Activated CD8-positive, alpha-beta T cell treated with anti-CD3 and anti-CD28 coated beads for 36 hours (primary cell): ENCODE data around the gene FTSJ1. TPM values are rescaled to one million over a fixed set of nuclear protein-coding genes. Genes with fewer than 3 reads are reported as not detected.

Experiments used
- ATAC-seq: fragments of 200-7000 bp; cut with Tn5 transposase; one replicate; pipeline ENCODE4 v1.10.0; 2021; ENCODE audit warnings: mild to moderate bottlenecking, moderate library complexity
- CTCF ChIA-PET: fragments of 350-600 bp; sonication (Branson Sonifier 250); formaldehyde crosslinking; loops from one replicate; lab custom pipeline; 2021; ENCODE audit warnings: antibody characterized with exemption; lab: Charles Lee
- POLR2A ChIA-PET: fragments of 350-600 bp; sonication (Branson Sonifier 250); formaldehyde crosslinking; loops from one replicate; lab custom pipeline; 2021; ENCODE audit warnings: antibody characterized with exemption; lab: Charles Lee
- DNase-seq: peaks from one replicate; pipeline ENCODE4 v3.0.0-alpha.2; 2020
- H3K27ac Mint-ChIP-seq: one replicate; pipeline ENCODE4 v1.8.0; 2021; ENCODE audit warnings: mild to moderate bottlenecking, mixed read lengths
- H3K27me3 Mint-ChIP-seq: one replicate; pipeline ENCODE4 v1.8.0; 2021; ENCODE audit warnings: mixed read lengths
- H3K36me3 Mint-ChIP-seq: one replicate; pipeline ENCODE4 v1.8.0; 2021; ENCODE audit warnings: low read depth, mixed read lengths
- H3K4me1 Mint-ChIP-seq: one replicate; pipeline ENCODE4 v1.8.0; 2021; ENCODE audit warnings: low read depth, mixed read lengths
- H3K4me3 Mint-ChIP-seq: one replicate; pipeline ENCODE4 v1.8.0; 2021; ENCODE audit warnings: mild to moderate bottlenecking, moderate library complexity, mixed read lengths
- H3K9me3 Mint-ChIP-seq: one replicate; pipeline ENCODE4 v1.8.0; 2021; ENCODE audit warnings: mixed read lengths
- CTCF ChIP-seq: fragments of 200-600 bp; IDR thresholded peaks from one replicate; pipeline ENCODE4 v1.8.0; 2022; ENCODE audit warnings: antibody characterized with exemption, mild to moderate bottlenecking
- intact Hi-C: fragments of 100-400 bp; cut with micrococcal nuclease; formaldehyde crosslinking; loops from one replicate; pipeline ENCODE4 v1.10.0; 2022
- total RNA-seq, 2 experiments: library from RNA; stranded (reverse); gene quantifications; one replicate each; pipeline ENCODE4 v1.2.3, GENCODE V29; 2021

FTSJ1 gene
- total RNA-seq, 2 experiments from 2014 or later = 73.3 to 82.9 TPM

- H3K27ac Mint-ChIP-seq = no peak overlapping the region
- DNase-seq = peak; percentile 51
- no peak overlapping the region for H3K4me3 Mint-ChIP-seq
- ATAC-seq = no peak
- TF ChIP-seq CTCF = no peak
- H3K36me3 Mint-ChIP-seq = peaks cover 22% of the 10 kb centered on the region
- intact Hi-C loops = no loop called here
- ChIA-PET CTCF (interaction anchor here (0.7 kb wide), 1 partner anchor 19 kb away, joined by 3 read pairs; no protein-coding TSS in a partner anchor), POLR2A (interaction anchor here (1.0 kb wide), 1 partner anchor 65 kb away, joined by 3 read pairs; the partner anchor contains the start of gene TBC1D25)
- no peaks in the 10 kb centered on the region for H3K9me3 Mint-ChIP-seq
- H3K4me1 Mint-ChIP-seq = peaks cover 31% of the 10 kb centered on the region
- H3K27me3 Mint-ChIP-seq = no peaks in the 10 kb centered on the region
These were observed 1.9 kb upstream of the FTSJ1 start for GRCh38 chrX:48474127-48474526.

GRCh38 chrX:48474581-48474980, 1.4 kb upstream of the FTSJ1 start:
- TF ChIP-seq CTCF = no peak
- intact Hi-C loops = no loop called here
- POLR2A ChIA-PET = interaction anchor here (1.0 kb wide), 1 partner anchor 65 kb away, joined by 3 read pairs; the partner anchor contains the start of gene TBC1D25
- H3K27me3 Mint-ChIP-seq = no peaks in the 10 kb centered on the region
- ATAC-seq (no peak), DNase-seq (no peak)
- H3K4me3 Mint-ChIP-seq = peak overlapping the region; percentile 79
- peaks cover 24% of the 10 kb centered on the region for H3K36me3 Mint-ChIP-seq
- peaks cover 29% of the 10 kb centered on the region for H3K4me1 Mint-ChIP-seq
- H3K27ac Mint-ChIP-seq = peak overlapping the region; percentile 97
- CTCF ChIA-PET = interaction anchor here (0.7 kb wide), 1 partner anchor 18 kb away, joined by 3 read pairs; no protein-coding TSS in a partner anchor
- H3K9me3 Mint-ChIP-seq = no peaks in the 10 kb centered on the region

- intact Hi-C loops = no loop called here
- H3K4me1 Mint-ChIP-seq = peaks cover 27% of the 10 kb centered on the region
- H3K27me3 Mint-ChIP-seq = no peaks in the 10 kb centered on the region
- peak overlapping the region; percentile 79 for H3K4me3 Mint-ChIP-seq
- ATAC-seq = no peak
- ChIA-PET POLR2A (interaction anchor here (0.8 to 1.4 kb wide), 2 partner anchors 99 to 340 kb away, joined by 3 to 4 read pairs; partner anchors contain the start of gene RBM3), CTCF (no interaction called here)
- peak; percentile 29 for DNase-seq
- TF ChIP-seq CTCF = no peak
- H3K36me3 Mint-ChIP-seq = peaks cover 28% of the 10 kb centered on the region
- no peaks in the 10 kb centered on the region for H3K9me3 Mint-ChIP-seq
- peak overlapping the region; percentile 97 for H3K27ac Mint-ChIP-seq
These were observed 703 bp upstream of the FTSJ1 start for GRCh38 chrX:48475296-48475695.

GRCh38 chrX:48476919-48477318, 920 bp downstream of the FTSJ1 start:
- Mint-ChIP-seq H3K4me3 (peak overlapping the region; percentile 79), H3K9me3 (no peaks in the 10 kb centered on the region), H3K4me1 (peaks cover 33% of the 10 kb centered on the region), H3K27me3 (no peaks in the 10 kb centered on the region), H3K27ac (peak overlapping the region; percentile 97), H3K36me3 (peaks cover 33% of the 10 kb centered on the region)
- ChIA-PET CTCF (no interaction called here), POLR2A (interaction anchor here (0.8 to 1.1 kb wide), 2 partner anchors 11 to 107 kb away, joined by 3 to 4 read pairs; no protein-coding TSS in a partner anchor)
- no peak for ATAC-seq
- DNase-seq = no peak
- intact Hi-C loops = no loop called here
- no peak for TF ChIP-seq CTCF

GRCh38 chrX:48477960-48478755, 2.2 kb downstream of the FTSJ1 start:
- intact Hi-C loops = no loop called here
- CTCF ChIA-PET = no interaction called here
- peak overlapping the region; percentile 97 for H3K27ac Mint-ChIP-seq

More at GRCh38 chrX:48477960-48478755, 2.2 kb downstream of the FTSJ1 start:
- DNase-seq (no peak), ATAC-seq (no peak)
- no peak for TF ChIP-seq CTCF
- H3K27me3 Mint-ChIP-seq = no peaks in the 10 kb centered on the region
- POLR2A ChIA-PET = no interaction called here
- H3K4me3 Mint-ChIP-seq = peak overlapping the region; percentile 79
- peaks cover 40% of the 10 kb centered on the region for H3K36me3 Mint-ChIP-seq
- H3K9me3 Mint-ChIP-seq = no peaks in the 10 kb centered on the region
- peaks cover 33% of the 10 kb centered on the region for H3K4me1 Mint-ChIP-seq
